Hepatocyte (in vitro differentiated cells): Measurements from ENCODE around the gene TRIML2. TPM values are rescaled to one million over a fixed set of nuclear protein-coding genes. Genes with fewer than 3 reads are reported as not detected.

ENCODE experiments used
- DNase-seq: peaks from one replicate; pipeline ENCODE4 v3.0.0-alpha.2; 2016; ENCODE audit warnings: low spot score
- H2AFZ ChIP-seq: fragments of 200-600 bp; sonication (generic); 2 replicates; pipeline ENCODE4 v1.6.0; 2016; ENCODE audit warnings: antibody characterized with exemption, mild to moderate bottlenecking
- H3K27ac ChIP-seq: fragments of 200-600 bp; sonication (generic); 2 replicates; pipeline ENCODE4 v1.5.1; 2016; ENCODE audit warnings: mild to moderate bottlenecking
- H3K27me3 ChIP-seq: fragments of 200-600 bp; sonication (generic); 2 replicates; pipeline ENCODE4 v1.6.1; 2016
- H3K36me3 ChIP-seq: fragments of 200-600 bp; sonication (generic); replicated peaks from 2 replicates; pipeline ENCODE4 v1.5.1; 2016; ENCODE audit warnings: low read depth; ENCODE audit not compliant: insufficient read depth
- H3K4me1 ChIP-seq: fragments of 200-600 bp; sonication (generic); 2 replicates; pipeline ENCODE4 v1.5.1; 2016; ENCODE audit warnings: mild to moderate bottlenecking, moderate library complexity; ENCODE audit not compliant: insufficient read depth
- H3K4me2 ChIP-seq: fragments of 200-600 bp; sonication (generic); 2 replicates; pipeline ENCODE4 v1.6.0; 2016
- H3K4me3 ChIP-seq: fragments of 200-600 bp; sonication (generic); 2 replicates; pipeline ENCODE4 v1.5.1; 2016; ENCODE audit warnings: mild to moderate bottlenecking
- H3K79me2 ChIP-seq: fragments of 200-600 bp; sonication (generic); 2 replicates; pipeline ENCODE4 v1.6.0; 2017; ENCODE audit warnings: mild to moderate bottlenecking
- H3K9me2 ChIP-seq: fragments of 200-600 bp; sonication (generic); replicated peaks from 2 replicates; pipeline ENCODE4 v1.6.0; 2017; ENCODE audit warnings: mild to moderate bottlenecking; ENCODE audit not compliant: insufficient read depth
- H3K9me3 ChIP-seq: fragments of 200-600 bp; sonication (generic); 2 replicates; pipeline ENCODE4 v1.5.1; 2016; ENCODE audit warnings: low read depth, mild to moderate bottlenecking
- H4K20me1 ChIP-seq: fragments of 200-600 bp; sonication (generic); 2 replicates; pipeline ENCODE4 v1.6.0; 2016; ENCODE audit warnings: mild to moderate bottlenecking; ENCODE audit not compliant: insufficient read depth, poor library complexity, severe bottlenecking
- CTCF ChIP-seq: fragments of 200-600 bp; sonication (generic); IDR thresholded peaks from 2 replicates; pipeline ENCODE4 v1.5.1; 2016; ENCODE audit warnings: antibody characterized with exemption, mild to moderate bottlenecking; ENCODE audit not compliant: poor library complexity
- EZH2 ChIP-seq: fragments of 200-600 bp; sonication (generic); IDR thresholded peaks from 2 replicates; pipeline ENCODE4 v1.6.1; 2016; ENCODE audit warnings: antibody characterized with exemption, mild to moderate bottlenecking, borderline replicate concordance
- EZH2phosphoT487 ChIP-seq: fragments of 200-600 bp; sonication (generic); IDR thresholded peaks from one replicate; pipeline ENCODE4 v1.6.1; 2018; ENCODE audit warnings: antibody characterized with exemption, mild to moderate bottlenecking, low read depth, moderate library complexity; ENCODE audit not compliant: unreplicated experiment, severe bottlenecking
- WGBS: methylation state at CpG from one replicate; pipeline ENCODE4 v1.1.6; 2016; ENCODE audit warnings: low lambda C conversion rate; ENCODE audit errors: missing lambda C conversion rate; 5-methylcytosine and 5-hydroxymethylcytosine counted together
- polyA plus RNA-seq: library from polyadenylated mRNA; unstranded; fragments of >200 nt; fragmentation: Nextera tagmentation; extraction: Ambion mirVana; gene quantifications from 2 replicates; pipeline ENCODE4 v1.2.1, GENCODE V29; 2016
- total RNA-seq: library from RNA; depleted of rRNA; stranded (reverse); fragments of >200 nt; gene quantifications from 2 replicates; pipeline ENCODE4 v1.2.3, GENCODE V29; 2014

The TRIML2 gene
- total and polyA plus RNA-seq, 2 experiments from 2014 or later: 0.23 TPM; not detected in 1

- DNase-seq: no peak
- Histone ChIP-seq H3K36me3 (no peaks in the 10 kb centered on the region), H4K20me1 (no peaks in the 10 kb centered on the region), H3K79me2 (no peaks in the 10 kb centered on the region), H3K27me3 (no peaks in the 10 kb centered on the region), H3K4me3 (no peak overlapping the region), H3K9me3 (no peaks in the 10 kb centered on the region), H3K27ac (peak overlapping the region; percentile 50), H3K9me2 (no peaks in the 10 kb centered on the region), H3K4me2 (no peak overlapping the region), H2AFZ (no peak overlapping the region), H3K4me1 (no peaks in the 10 kb centered on the region)
- WGBS: 81% methylated on average over 16 of the region's 16 CpGs
- TF ChIP-seq EZH2phosphoT487: no peak
- TF ChIP-seq EZH2: no peak
- no peak for TF ChIP-seq CTCF
These were observed 8.4 kb upstream of the TRIML2 start for GRCh38 chr4:188117631-188118324.

GRCh38 chr4:188113156-188113555, 3.8 kb upstream of the TRIML2 start:
- TF ChIP-seq EZH2: no peak
- TF ChIP-seq CTCF: no peak
- no peak for TF ChIP-seq EZH2phosphoT487
- no peaks in the 10 kb centered on the region for H3K27me3 ChIP-seq
- H3K27ac ChIP-seq: no peak overlapping the region
- no peaks in the 10 kb centered on the region for H4K20me1 ChIP-seq
- H3K9me2 ChIP-seq: no peaks in the 10 kb centered on the region
- WGBS: 82% methylated on average over 9 of the region's 9 CpGs
- no peaks in the 10 kb centered on the region for H3K9me3 ChIP-seq
- H3K79me2 ChIP-seq: no peaks in the 10 kb centered on the region
- H3K4me3 ChIP-seq: no peak overlapping the region
- H3K4me1 ChIP-seq: no peaks in the 10 kb centered on the region
- H3K4me2 ChIP-seq: no peak overlapping the region
- DNase-seq: no peak
- no peaks in the 10 kb centered on the region for H3K36me3 ChIP-seq
- H2AFZ ChIP-seq: no peak overlapping the region

- no peak for TF ChIP-seq EZH2
- WGBS: 79% methylated on average over 6 of the region's 6 CpGs
- no peaks in the 10 kb centered on the region for H3K4me1 ChIP-seq
- no peaks in the 10 kb centered on the region for H3K36me3 ChIP-seq
- no peaks in the 10 kb centered on the region for H3K27me3 ChIP-seq
- H3K27ac ChIP-seq: no peak overlapping the region
- no peak for DNase-seq
- no peaks in the 10 kb centered on the region for H3K79me2 ChIP-seq
- H3K4me2 ChIP-seq: no peak overlapping the region
- H3K4me3 ChIP-seq: no peak overlapping the region
- no peaks in the 10 kb centered on the region for H4K20me1 ChIP-seq
- no peak overlapping the region for H2AFZ ChIP-seq
- no peaks in the 10 kb centered on the region for H3K9me3 ChIP-seq
- H3K9me2 ChIP-seq: no peaks in the 10 kb centered on the region
These were observed 2.6 kb upstream of the TRIML2 start for GRCh38 chr4:188111955-188112354.

GRCh38 chr4:188110741-188111471, 1.5 kb upstream of the TRIML2 start:
- Histone ChIP-seq H3K36me3 (no peaks in the 10 kb centered on the region), H4K20me1 (no peaks in the 10 kb centered on the region), H3K27me3 (no peaks in the 10 kb centered on the region), H3K9me2 (no peaks in the 10 kb centered on the region), H3K9me3 (no peaks in the 10 kb centered on the region), H3K27ac (no peak overlapping the region), H3K79me2 (no peaks in the 10 kb centered on the region), H3K4me3 (no peak overlapping the region), H3K4me1 (no peaks in the 10 kb centered on the region), H3K4me2 (no peak overlapping the region), H2AFZ (no peak overlapping the region)
- TF ChIP-seq CTCF (no peak), EZH2 (no peak), EZH2phosphoT487 (no peak)
- DNase-seq: no peak
- WGBS: 77% methylated on average over 7 of the region's 7 CpGs
